HG02970 (cell line): ENCODE measurements around the gene SMIM13.

Experiments used
- ATAC-seq: cut with Tn5 transposase; IDR thresholded peaks from one replicate; pipeline ENCODE4 v1.9.1; 2021; ENCODE audit warnings: mild to moderate bottlenecking, moderate library complexity, moderate number of reproducible peaks; ENCODE audit not compliant: unreplicated experiment, low FRiP score

Gene SMIM13

DNA sequence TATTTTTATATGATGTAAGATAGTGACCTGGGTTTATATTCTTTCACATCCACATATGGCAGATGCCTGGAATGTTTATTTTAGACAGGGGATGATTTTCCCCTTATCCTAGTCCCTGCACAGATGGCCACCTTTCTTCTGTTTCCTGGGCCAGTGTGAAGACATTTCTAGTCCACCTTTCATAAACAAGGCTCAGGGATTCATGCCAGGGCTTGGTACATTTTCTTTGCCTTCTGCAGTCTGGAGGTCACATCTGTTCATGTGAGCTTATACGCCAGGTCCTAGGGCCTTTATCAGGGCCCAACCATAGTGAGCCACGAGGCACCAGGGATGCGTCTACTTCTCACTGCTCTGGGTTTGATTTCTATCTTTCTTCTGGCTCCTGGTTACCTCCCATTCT is 55.9 kb downstream of the SMIM13 start:
- ATAC-seq, result no peak

GRCh38 chr6:11151488-11151887 is 57.9 kb downstream of the SMIM13 start:
- no peak for ATAC-seq

DNA sequence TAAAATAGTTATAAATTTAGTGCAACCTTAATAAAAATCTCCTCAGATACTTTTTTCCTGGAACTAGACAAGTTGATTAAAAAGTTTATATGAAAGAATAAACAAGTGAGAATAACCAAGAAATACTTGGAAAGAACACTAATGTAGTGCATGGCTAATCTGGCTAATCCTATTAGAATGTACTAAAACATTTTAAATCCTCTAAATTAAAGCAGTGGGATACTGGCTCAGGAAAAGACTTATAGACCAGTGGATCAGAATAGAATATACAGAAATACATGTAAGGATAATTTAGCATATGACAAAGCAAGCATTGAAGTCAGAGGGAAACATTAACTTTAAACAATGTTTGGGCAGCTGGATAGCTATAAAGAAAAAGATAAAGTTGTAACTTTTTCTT is 58.9 kb downstream of the SMIM13 start:
- ATAC-seq, result no peak

- no peak for ATAC-seq
These were observed 59.8 kb downstream of the SMIM13 start for GRCh38 chr6:11153447-11153846.

GRCh38 chr6:11155589-11155988 is 62.0 kb downstream of the SMIM13 start:
- no peak for ATAC-seq

GRCh38 chr6:11160199-11160598 is 66.6 kb downstream of the SMIM13 start:
- no peak for ATAC-seq

DNA sequence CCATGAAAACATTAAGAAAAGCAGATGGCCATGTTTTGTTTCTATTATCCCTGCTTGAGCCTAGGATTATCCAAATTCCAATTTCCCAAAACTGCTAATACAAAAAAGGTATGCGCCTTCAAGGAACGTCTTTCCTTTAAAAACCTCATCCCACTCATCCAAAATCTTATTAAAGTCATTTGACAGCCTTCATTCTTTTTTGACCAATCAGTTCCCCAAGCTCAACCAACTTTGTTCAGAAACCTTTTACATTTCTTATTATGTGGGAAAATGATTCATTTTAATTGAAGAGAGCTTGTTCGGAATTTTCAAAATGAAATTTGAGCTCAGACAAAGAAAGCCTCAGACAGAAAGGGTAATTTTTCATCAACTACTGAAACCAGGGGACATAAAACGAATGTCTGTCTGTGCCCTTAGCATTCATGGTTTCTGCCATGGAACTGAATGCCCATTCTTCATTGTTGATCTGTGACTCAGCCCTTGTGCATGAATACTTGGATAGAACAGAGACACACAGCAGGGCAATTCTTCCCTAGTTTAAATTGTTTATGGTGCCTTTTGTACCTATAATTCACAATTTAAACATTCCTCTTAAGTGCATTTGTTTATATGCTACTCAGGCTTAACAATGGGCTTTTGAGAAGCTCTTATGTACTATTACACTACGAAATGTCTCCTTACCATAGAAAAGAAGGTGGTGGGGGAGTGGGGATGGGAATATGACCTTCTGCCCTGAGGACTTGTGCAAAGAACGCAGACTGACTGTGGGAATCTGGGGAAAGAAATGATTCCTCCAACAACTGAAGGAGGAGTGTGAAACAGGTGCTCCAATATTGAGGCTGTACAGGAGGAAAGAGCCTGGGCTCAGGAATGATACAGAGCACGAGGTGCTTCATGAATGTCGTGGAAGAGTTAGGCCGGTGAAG is 67.7 kb downstream of the SMIM13 start:
- ATAC-seq, result no peak

DNA sequence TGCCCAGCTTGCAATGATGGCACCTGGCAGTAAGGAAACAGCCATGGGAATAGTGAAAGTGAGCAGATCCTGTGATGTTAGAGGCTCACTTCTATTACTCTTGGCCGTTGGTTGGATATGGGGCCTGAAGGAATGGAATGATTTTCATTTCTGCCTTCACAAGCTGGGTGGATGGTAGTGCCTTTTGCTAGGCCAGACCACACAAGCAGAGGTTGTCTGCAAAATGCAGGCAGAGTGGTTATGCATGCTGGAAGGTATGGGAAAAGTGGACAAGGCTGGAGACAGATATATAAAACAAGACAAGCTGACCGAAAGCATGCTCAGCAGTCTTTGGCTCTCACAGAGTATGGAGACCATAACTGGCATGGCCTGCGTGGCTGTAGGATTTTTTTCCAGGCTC is 68.6 kb downstream of the SMIM13 start:
- ATAC-seq, result no peak

- ATAC-seq, result no peak
These were observed 70.3 kb downstream of the SMIM13 start for GRCh38 chr6:11163932-11164331.

DNA sequence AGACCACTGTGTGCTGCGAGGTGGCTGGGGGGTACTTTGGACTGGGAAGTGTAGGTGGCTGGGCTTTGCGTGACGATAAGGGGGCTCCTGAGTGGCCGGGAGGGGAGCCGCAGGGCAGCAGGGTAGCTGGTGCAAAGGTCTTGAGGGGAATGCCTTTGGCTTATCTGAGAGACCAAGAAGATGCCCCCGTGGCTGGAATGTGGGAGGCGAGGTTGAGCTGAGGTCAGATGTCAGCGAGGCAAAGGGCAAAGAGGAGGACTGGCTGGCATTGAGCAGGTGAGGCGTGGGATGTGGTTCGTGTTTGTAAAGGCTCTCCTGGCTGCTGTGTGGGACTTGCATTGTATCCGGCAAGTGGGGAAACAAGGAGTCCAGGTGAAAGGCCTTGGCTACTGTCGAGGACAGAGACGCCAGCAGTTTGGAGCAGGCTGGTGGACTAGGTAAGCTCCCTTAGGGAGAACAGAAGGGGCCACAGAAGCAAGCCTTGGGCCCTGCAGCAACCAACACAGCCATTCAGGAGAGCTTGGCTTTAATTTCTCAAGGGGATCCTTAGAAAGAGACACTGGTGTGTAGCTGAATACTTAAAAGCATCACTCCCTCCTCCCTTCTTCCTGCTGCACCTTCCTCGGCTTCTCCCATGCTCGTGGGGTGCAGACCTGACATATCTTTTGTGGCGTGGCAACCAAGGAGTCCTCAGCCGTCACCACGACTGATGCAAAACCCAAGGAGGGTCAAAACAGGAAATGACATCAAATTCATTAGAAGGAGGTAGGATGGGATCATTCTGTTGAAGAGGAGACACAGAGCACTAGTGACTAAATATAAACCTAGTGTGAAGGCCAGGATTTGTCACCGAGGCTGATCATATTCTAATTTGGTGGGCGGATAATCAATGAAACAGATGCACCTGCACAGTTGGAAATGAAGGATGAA is 71.3 kb downstream of the SMIM13 start:
- no peak for ATAC-seq

DNA sequence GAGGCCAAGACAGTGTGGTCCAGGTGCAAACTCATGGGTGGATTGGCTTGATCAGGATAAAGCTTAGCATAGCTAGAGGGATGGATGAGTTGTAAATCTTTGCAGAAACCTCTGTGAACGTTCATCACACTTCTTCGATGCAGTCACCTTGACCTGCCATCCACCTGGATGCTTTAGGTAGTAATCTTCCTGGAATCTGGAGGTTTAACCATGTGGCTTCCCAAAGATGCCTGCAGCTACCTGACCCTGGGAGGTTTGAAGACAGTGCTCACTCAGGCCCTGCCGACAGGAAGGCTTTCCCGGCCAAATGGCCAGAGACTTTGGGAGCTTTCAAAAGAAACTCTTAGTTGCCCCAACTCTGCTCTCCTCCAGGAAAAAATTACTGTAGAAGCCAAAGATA is 73.3 kb downstream of the SMIM13 start:
- ATAC-seq, result no peak

DNA sequence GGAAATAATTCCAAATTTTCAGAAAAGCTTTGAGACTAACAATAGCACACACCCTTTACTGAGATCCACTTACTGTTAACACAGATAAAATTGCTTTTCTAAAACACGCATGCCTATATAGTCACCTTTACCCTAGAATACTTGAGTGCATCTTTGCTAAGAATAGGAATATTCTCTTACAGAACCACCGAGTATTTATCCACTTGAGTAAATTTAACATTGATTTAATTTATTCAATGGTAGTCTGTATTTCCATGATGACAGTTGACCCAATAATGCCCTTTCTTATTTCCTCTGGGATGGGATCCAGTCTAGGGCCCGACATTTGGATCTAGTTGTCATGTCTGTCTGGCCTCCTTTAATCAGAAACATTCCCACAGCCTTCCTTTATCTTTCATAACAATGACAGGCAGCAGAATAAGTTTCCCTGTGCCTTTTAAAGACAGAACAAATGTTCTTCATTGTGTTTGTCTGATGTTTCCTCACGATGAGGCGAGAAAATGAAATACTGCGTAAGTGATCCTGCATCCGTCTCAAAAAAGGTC is 74.5 kb downstream of the SMIM13 start:
- no peak for ATAC-seq

DNA sequence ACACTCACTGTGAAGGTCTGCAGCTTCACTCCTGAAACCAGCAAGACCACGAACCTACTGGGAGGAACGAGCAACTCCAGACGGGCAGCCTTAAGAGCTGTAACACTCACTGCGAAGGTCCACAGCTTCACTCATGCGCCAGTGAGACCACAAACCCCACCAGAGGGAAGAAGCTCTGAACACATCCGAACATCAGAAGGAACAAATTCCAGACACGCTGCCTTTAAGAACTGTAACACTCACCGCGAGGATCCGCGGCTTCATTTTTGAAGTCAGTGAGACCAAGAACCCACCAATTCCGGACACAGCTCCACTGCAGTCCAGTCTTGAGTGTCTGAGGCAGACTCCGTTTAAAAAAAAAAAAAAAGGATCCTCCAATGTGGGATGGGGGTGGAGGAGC is 78.3 kb downstream of the SMIM13 start:
- ATAC-seq, result no peak

DNA sequence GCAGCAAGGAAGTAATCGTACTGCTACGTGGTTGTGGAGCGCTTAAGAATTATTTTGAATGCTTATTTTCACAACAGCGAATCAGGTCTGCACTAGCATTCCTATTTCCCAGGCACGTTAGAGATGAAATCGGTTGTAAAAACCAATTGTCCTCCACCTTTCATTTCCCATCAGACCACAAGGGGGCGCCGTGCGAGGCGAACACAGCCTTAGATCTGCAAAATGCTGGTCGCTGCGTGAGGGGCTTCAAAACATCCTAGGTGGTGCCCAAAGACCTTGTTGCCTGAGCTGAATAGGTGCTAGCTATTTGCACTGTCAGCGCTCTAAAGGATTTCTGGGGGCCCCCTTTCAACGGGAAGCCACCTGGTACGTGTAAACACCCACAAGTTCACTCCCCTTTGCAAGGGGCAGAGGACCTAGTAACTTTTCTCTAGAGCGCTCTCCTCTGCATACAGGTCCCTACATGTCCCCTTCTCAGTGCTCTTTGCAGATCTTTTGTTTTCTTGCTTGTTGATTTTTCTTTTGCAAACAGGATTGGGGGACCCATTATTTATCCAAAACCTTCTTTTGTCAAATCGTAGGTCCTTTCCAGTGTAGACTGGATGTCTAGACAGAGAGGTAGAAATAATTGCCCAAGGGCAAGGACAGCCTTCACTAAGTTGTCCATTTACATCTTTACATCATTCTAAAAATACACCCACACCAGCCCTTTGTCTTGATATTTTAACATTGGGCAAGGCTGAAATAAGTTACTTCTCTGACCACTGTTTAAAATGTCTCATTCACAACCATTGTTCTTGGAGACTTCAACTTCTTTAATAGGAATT is 79.1 kb downstream of the SMIM13 start:
- no peak for ATAC-seq

DNA sequence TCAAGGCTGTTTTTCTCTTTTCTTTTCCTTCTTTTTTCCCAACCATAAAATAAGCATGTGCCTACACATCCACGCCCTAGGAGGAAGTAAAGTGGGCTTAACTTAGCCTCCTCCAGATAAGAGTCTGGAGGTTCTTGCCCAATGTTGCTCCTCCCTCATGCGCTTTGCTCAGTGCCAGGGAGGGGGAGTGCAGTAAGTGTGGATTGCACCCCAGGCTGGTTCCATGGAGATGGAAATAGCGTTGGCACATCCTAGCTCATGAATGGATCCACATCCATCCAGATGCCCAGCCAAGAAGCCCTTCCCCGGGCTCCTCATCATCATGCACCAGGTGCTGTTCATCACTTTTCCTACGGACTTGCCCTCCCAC is 80.6 kb downstream of the SMIM13 start:
- ATAC-seq, result no peak

DNA sequence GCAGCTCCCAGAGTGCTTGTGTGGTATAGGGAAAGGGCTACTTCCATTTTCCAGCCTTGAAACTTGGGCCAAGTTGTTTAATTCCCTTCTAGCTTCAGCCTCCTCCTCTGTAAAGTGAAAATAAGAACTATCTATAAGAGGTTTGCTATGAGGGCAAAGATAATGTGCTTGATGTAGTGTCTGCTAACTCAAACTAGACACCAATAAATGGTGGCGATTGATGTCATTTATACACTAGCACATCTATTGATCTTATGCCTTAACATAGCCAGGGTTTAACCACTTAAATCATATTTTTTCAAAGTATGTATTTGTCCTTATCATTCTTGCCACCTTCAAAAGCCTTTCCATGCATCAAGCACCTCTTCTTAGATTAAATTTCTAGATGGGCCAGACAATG is 83.6 kb downstream of the SMIM13 start:
- no peak for ATAC-seq

DNA sequence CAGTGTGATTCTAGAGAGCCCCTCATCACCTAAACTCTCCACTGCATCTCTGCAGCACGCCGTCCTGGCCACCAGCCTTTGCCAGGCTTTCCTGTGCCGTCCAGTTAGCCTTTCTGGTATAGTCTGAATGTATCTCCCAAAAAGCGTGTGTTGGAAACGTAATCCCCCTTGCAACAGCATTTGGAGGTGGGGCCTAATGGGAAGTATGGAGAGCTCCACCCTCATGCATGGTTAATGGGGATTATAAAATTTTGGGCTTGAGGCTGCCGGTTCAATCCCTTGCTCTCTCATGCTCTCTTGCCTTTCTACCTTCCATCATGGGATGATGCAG is 85.4 kb downstream of the SMIM13 start:
- ATAC-seq, result no peak

GRCh38 chr6:11179419-11180202 is 86.0 kb downstream of the SMIM13 start:
- ATAC-seq, result no peak

- no peak for ATAC-seq
These were observed 88.0 kb downstream of the SMIM13 start for GRCh38 chr6:11181478-11182136.
